GM18909 (cell line): ENCODE measurements around the gene SCG3.
"Not testable (repeated sequence)": the region's sequence is repeated elsewhere in the genome, so short reads cannot be mapped to it uniquely, and the experiment has no call there.

ENCODE experiments used
- ATAC-seq: cut with Tn5 transposase; IDR thresholded peaks from one replicate; pipeline ENCODE4 v1.9.1; 2021; ENCODE audit warnings: mild to moderate bottlenecking; ENCODE audit not compliant: unreplicated experiment, poor library complexity

Gene SCG3

DNA sequence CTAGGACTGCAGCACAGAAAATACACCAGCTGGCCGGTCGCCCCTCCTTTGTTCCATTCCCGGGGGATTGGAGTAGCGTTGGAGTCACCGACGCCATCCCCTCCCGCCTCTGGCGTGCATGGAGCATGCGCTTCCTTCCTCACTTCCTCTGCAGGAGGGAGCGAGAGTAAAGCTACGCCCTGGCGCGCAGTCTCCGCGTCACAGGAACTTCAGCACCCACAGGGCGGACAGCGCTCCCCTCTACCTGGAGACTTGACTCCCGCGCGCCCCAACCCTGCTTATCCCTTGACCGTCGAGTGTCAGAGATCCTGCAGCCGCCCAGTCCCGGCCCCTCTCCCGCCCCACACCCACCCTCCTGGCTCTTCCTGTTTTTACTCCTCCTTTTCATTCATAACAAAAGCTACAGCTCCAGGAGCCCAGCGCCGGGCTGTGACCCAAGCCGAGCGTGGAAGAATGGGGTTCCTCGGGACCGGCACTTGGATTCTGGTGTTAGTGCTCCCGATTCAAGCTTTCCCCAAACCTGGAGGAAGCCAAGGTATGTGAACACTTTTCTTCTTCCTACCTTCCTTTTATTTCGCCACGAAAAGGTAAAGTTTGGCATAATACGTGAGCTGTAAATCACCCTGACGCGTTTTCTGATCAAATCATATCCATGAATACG lies at the start of gene SCG3:
TSS of gene SCG3 (plus strand) at position 201 of the 661 bp plus-strand sequence. CDS start at position 454, 253 bp downstream.
- no peak for ATAC-seq

DNA sequence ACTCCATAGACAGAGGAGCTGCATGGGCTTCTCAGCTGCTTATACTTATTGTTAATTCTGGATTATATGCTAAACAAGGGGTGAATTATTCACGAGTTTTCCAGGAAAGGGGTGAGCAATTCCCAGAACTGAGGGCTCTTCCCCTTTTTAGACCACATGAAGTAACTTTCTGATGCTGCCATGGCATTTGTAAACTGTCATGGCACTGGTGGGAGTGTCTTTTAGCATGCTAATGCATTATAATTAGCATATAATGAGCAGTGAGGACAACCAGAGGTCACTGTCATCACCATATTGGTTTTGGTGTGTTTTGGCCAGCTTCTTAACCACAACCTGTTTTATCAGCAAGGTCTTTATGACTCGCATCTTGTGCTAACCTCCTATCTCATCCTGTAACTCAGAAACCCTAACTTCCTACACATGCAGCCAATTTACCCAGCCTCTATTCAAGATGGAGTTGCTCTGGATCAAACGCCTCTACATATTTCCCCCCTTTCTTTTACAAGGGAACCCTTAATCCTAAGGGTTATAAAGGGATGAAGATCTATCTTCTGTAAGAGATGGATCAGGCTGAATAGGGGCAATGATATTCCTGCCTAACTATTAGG lies 46.6 kb upstream of the SCG3 start:
- no peak for ATAC-seq

DNA sequence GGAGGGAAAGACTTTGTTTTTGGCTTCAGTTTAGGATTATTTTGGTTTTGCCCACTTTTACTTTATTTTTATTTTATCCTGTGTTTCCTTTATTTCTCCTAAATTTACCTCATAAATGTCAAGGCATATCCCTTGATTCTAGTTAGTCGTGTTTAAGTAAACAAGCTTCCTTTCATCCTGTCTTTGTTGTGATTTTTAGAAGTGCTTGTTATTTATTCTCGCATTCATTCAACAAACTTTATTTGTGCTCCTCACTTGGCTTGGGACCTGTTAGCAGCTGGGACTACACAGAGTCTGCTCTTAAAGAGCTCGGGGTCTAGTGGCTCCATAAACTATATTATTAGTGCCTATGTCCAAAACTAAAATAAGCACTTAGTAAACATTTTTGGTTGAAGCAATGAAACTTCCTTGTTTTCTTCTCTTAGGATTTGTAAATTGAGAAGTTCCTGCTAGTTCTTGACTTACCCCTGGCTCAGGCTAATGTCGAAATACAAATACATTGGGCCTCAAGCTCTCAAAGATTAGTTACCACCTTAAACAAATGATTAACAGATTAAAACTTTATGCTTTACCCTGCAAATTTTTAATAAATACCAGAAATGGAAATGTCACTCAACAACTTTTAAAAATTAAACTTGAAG lies 39.7 kb upstream of the SCG3 start:
- no peak for ATAC-seq

DNA sequence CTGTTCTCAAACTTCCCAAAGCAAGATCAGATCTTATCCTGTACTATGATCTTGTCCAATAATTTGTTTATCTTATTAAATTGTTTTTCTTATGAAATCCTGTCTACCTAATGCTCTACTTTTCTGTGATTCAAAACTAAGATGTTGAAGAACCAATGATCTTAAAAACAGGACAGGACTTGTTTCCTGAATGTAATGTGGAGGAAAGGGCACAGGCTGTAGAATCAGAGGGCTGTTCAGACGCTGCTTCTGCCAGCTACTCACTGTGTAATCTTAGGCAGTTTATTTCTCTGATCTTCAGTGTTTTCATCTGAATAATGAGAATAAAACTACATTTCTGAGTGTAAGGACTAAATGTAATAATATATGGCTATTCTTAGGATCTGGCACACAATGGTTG lies 38.6 kb upstream of the SCG3 start:
- no peak for ATAC-seq

DNA sequence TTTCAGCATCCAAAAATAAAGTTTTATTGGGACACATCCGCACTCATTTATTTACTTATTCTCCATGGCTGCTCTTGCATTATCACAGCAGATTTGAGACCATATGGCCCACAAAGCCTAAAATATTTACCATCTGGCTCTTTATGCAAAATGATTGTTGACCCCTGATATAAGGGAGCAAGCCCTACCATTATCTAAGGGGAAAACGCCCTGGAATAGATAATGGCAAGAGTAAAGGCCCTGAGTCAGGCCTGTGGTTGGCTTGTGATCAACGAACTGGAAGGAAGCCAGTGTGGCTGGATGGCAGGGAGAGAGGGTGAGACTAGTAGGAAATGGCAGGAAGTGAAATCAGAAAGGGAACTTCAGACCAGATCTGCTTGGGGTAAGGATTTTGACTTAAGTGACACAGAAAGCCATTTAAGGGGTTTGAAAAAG lies 34.2 kb upstream of the SCG3 start:
- ATAC-seq, result no peak

DNA sequence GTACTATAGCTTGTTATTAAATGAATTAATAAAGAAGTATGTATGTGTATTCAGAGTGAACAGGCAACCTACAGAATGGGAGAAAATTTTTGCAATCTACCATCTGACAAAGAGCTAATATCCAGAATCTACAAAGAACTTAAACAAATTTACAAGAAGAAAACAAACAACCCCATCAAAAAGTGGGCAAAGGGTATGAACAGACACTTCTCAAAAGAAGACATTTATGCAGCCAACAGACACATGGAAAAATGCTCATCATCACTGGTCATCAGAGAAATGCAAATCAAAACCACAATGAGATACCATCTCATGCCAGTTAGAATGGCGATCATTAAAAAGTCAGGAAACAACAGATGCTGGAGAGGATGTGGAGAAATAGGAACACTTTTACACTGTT lies 33.2 kb upstream of the SCG3 start:
- ATAC-seq, result not testable (repeated sequence)

DNA sequence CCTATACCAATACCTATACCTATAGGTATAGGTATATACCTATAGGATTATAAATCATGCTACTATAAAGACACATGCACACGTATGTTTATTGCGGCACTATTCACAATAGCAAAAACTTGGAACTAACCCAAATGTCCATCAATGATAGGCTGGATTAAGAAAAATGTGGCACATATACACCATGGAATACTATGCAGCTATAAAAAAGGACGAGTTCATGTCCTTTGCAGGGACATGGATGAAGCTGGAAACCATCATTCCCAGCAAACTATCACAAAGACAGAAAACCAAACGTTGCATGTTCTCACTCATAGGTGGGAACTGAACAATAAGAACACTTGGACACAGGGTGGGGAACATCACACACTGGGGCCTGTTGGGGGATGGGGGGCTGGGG lies 32.7 kb upstream of the SCG3 start:
- ATAC-seq, result not testable (repeated sequence)

DNA sequence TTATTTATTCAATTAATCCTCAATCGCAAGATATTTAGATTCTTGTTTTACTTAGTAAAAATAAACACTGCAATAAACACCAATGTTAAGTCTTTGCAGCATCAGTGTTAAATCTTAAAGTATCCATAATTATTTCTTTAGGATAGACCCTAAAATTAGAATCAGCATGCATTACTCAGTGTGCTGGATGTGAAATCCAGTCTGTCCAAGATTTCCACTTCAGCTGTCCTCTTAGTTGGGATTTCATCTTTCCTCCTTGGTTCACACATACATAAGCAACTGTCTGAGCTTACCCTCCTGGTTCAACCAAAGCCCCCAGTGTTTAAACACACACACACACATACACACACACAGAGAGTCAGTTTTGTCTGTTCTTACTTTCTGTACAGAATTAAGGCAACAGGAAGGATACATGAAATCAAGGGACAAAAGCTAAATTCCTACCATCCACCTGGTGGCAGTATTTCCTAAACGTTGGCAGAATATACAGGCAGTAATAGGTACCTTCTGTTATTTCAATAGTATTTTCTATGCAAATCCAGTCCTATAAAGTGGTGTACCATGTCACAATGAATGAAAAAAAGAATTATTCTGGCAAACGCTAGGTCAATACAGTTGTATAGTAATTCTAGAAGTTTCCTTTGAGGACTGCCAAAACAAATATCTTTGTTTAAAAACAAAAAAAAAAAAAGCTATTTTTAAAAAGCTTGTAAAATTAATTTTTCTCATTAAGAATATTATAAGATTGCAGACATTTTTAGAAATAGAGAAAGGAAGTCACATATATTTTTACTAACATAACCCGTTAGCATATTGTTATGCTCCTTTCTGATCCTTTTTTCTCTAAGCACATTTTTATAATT lies 31.4 kb upstream of the SCG3 start:
- ATAC-seq, result no peak

DNA sequence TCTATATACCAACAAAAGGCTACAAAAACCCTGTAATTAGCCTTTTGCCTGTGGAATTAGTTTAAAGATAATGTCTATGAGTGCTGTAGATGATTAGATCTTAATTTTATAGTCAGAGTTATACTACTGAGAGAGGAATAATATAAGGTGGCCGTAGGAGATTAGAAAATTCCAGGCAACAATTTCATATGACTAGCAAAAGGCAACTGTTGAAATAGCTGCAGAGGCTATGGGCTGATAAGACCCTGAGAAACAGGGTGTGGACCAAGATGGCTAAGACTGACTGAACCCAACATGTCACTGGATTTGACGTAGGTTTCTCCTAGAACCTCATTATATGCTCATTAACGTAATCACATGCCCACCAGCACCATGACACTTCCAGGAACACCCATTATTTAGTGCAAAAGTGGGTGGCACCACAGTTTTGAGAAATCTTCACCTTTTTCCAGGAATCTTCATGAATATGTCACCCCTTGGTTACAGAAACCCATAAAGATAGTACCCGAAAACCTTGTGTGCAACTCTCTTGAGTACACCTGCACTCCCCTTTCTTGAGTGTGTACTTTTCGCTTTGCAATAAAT lies 29.1 kb upstream of the SCG3 start:
- ATAC-seq, result no peak

DNA sequence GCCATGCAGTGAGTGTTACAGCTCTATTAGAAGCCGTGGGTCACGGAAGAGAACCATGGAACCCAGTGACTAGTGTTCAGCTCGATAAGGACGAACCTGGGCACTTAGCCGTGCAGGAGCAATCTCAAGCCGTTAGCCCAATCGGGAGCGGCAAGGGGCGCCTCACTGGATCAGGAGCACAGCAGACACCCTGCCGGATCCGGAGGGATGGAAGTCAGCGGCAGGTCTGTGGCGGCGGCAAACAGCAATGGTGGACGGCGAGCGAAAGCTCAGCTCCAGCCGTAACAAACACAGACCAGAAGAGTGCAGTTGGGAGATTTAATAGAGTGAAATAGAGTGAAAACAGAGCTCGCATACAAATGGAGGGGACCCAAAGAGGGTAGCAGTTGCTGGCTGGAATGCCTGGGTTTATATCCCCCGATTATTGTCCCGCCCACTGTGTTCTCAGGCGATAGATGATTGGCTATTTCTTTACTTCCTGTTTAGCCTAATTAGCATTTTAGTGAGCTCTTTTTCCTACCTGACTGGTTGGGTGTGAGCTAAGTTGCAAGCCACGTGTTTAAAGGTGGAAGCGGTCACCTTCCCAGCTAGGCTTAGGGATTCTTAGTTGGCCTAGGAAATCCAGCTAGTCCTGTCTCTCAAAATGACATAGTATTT lies 25.8 kb upstream of the SCG3 start:
- ATAC-seq, result not testable (repeated sequence)

DNA sequence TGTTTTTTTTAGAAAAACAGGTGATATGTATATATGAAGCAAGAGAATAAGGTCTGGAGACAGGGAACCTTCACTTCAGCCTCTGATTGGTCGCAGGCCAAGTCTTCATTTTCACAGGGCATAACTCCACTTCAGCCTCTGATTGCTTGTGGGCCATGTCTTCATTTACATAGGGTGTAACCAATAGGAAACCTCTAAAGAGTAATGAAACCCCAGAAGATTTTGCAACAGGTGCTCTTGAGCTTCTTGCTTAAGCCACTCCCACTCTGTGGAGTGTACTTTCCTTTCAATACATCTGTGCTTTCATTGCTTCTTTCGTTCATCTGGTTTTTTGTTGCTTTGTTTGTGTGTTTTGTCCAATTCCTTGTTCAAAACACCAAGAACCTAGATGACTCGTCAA lies 22.6 kb upstream of the SCG3 start:
- ATAC-seq, result no peak

DNA sequence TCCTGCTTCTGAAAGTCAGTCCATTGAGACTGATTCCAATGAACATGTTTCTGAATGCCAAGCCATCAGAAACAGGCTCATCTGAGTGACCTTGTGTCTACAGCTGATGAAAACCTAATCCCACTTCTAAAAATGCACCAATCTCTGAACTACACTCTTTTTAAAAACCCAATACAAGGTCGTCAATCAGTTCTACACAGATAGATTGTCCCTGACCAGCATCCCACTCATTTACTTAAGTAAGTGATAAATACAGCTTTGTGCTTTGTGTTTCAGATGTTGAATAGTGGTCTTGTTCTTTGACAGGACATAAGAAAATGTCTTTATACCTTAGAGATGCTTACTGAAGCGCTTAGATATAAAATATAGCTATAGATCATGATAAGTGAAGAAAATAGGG lies 20.2 kb upstream of the SCG3 start:
- no peak for ATAC-seq

DNA sequence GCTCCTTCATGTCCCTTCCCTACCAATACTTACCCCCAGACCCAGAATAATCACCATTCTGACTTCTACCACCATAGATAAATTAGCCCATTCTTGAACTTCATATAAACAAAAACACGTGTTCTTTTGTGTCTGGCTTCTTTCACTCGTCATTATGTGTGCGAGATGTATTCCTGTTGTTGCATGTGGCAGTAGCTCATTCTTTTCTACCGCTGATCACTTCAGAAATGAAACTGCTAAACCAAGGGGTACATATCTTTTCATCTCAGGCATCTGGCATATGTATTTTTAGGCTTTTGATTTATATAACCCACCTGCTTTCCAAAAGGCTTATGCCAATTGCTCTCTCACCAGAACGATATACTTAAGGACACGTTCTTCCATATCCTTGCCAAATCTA lies 13.8 kb upstream of the SCG3 start:
- no peak for ATAC-seq

DNA sequence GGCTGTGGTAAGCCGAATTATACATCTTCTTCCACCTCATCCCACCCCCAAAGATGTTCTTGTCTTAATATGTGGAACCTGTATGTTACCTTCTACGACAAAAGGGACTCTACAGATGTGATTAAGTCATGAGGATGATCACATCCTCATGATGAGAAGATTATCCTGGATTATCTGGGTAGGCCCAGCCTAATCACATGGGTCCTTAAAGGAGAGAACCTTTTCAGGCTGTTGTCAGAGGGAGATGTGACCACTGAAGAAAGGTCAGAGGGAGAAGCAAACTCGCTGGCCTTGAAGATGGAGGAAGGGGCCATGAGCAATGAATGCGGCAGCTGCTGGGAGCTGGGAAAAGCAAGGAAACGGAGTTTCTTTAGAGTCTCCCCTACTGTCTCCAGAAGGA lies 12.9 kb upstream of the SCG3 start:
- ATAC-seq, result no peak

DNA sequence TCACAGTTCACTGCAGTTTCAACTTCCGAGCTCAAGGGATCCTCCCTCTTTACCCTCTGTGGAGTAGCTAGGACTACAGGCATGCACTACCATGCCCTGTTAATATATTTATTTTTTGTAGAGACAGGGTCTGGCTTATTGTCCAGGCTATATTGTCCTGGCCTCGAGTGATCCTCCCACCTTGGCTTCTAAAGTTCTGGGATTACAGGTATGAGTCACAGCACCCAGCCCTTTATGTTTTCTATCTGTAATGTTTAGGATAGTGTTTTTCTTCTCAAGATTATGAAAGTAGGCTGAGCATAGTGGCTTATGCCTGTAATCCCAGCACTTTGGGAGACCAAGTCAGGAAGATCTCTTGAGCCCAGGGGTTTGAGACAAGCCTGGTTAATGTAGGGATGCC lies 11.9 kb upstream of the SCG3 start:
- ATAC-seq, result no peak

DNA sequence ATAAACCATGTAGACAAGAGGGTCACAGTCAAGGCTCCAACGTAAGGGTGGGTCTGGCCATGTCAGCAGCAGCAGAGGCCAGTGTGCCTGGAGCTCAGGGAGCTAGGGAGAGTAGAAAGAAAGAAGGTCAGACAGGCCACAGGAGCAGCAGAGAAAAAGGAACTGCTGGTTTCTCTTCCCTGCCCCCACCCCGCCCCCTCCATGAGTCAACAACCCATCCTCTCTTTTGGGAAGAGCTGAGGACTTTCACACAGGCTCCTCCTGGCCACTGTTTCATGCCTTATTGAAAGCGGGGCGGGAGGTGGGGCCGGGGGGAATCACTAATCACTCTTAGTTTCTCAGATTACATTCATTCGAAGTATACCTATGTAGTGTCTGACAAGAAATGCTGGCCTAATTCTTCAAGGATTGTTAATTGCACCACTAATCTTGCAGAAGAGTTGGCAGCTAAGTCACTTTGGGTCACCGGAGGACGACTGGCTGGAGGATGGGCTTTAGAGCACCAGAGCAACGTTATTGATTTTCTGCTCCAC lies 9.1 kb upstream of the SCG3 start:
- ATAC-seq, result no peak

DNA sequence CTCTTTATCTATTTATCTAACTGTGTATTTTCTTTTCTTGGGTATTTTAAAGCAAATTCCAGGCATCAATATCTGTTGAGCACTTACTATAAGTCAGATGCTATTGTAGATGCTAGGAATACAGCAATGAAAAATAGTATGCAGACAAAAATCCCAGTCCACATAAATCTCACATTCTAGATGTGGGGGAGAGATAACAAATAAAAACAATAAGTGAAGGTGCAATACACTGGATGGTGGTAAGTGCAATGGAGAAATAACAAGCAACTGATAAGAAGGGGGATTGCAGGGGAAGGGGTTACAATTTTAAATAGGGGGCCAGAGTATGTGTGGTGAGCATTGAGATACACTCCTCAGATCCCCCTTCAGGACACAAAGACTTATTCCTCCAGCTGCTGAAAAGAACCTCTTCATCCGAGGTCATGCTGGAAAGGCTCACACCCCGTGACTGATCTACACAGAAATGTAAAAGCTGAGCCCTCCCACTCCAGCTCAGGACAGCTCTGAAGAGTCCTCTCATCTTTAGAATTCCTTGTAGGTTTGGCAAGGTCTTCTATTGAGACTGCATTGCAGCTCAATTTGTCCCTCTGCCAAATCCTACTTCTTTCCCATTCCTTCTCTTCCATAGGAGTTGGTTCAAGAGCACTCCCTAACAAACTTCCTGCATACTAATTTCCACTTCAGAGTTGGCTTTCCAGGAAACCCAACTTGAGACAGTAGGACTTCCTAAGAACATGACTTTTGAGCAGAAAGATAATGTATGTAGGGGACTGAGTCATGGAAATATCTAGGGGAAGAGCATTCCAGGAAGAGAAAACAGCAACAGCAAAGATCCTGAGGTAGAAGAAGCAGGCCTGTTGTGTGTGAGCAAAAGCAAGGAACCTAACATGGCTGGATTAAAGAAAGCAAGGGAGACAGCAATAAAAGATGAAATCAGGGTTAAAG lies 8.1 kb upstream of the SCG3 start:
- ATAC-seq, result no peak

DNA sequence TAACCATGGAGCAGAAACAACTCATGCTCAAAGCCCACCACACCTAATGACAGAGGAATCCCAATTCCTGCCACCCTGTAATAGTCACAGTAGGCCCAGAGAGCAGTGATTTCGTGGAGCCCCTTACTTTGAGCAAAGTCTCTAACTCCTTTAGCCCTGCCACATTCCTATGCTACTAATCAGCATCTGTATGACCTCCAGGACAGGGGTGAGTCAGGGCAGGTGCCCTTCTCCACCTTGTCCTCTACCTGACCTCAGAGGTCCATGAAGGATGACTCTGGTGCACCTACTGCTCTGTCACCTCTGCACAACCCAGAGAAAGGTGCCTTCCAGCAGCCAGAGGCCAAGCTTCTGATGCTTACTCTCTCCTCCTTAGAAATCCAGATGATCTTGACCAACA lies 6.1 kb upstream of the SCG3 start:
- no peak for ATAC-seq

DNA sequence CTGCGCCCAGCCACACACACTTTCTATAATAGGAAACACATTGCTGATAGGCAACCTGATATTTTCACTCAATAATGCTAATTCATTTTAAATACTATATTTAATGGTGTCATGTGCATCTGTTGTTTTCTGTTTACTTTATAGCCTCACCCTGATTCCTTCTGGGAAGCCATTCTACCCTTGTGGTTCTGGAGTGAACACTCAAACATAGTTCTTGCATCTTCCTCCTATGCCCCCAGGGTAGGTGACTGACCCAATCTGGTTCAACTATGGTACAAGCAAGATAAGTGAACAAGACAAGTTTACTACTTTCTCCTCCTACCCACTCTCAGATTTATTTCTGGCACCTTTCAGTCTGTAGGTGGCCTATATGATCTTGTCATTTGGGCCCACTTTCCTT lies 4.3 kb upstream of the SCG3 start:
- ATAC-seq, result no peak
